ENCODE data around the gene PTPRJ.

- no peak for TF ChIP-seq TAF1 (conservative IDR thresholded peaks at IDR 0.05)
- no peak for TF ChIP-seq YY1 (IDR thresholded peaks at IDR 0.05)
- TF ChIP-seq CTCF (IDR thresholded peaks at IDR 0.05; ENCODE audit: low read depth, low read length, missing input control) = no peak
These were observed 30.9 kb downstream of the PTPRJ start for GRCh38 chr11:48011102-48011797.

Measured in liver (tissue), 3 donors.